Mammary epithelial cell (primary cell): ENCODE data around the gene ABI3.

Experiments used
- CTCF ChIP-seq, 2 donors: IDR thresholded peaks in 1 of 2; conservative IDR thresholded peaks in 1 of 2; 2 replicates each; pipeline ENCODE4 v1.5.1; 2011 to 2012; ENCODE audit warnings: inconsistent platforms in 2 of 2, low read length in 2 of 2, mild to moderate bottlenecking in 2 of 2, control low read depth in 1 of 2, low read depth in 1 of 2; ENCODE audit not compliant: insufficient read depth in 1 of 2; ENCODE audit errors: extremely low read depth in 1 of 2
- EZH2 ChIP-seq: IDR thresholded peaks from 2 replicates; pipeline ENCODE4 v1.6.1; 2012; ENCODE audit warnings: low read length, inconsistent platforms, borderline replicate concordance

GRCh38 chr17:49252148-49252695 lies 41.7 kb downstream of the ABI3 start:
- no peak for TF ChIP-seq CTCF (conservative IDR thresholded peaks at IDR 0.05 in 1 of 2, IDR thresholded peaks at IDR 0.05 in 1 of 2; ENCODE audit: extremely low read depth in 1 of 2, insufficient read depth in 1 of 2, low read depth in 1 of 2, low read length in 2 of 2)
- no peak for TF ChIP-seq EZH2
